GM12878 (cell line): Measurements from ENCODE around the gene NAXE. TPM values are rescaled to one million over a fixed set of nuclear protein-coding genes. Genes with fewer than 3 reads are reported as not detected.

Experiments
- ATAC-seq: fragments of 200-7000 bp; cut with Tn5 transposase; 3 replicates; pipeline ENCODE4 v1.9.1; 2020; ENCODE audit warnings: mild to moderate bottlenecking, moderate library complexity
- BruUV-seq: library from RNA; stranded (reverse); fragments of 400-500 nt; replicated peaks from 2 replicates; lab custom pipeline; 2021; lab: Mats Ljungman, UMichigan
- CTCF ChIA-PET: fragments of 300-600 bp; sonication (Branson Sonifier 250); formaldehyde crosslinking; extraction: SDS; loops from one replicate; lab custom pipeline; 2021; ENCODE audit warnings: inconsistent platforms; lab: Yijun Ruan, JAX
- POLR2A ChIA-PET: fragments of 350-600 bp; formaldehyde crosslinking; extraction: SDS; loops from one replicate; lab custom pipeline; 2021; ENCODE audit warnings: inconsistent platforms; lab: Charles Lee
- RAD21 ChIA-PET: fragments of 300-600 bp; sonication (Branson Sonifier 250); formaldehyde crosslinking; loops from one replicate; lab custom pipeline; 2023; ENCODE audit warnings: antibody characterized with exemption; ENCODE audit not compliant: unreplicated experiment; lab: Charles Lee
- SMC1A ChIA-PET: fragments of 300-600 bp; sonication (Branson Sonifier 250); formaldehyde crosslinking; loops from one replicate; lab custom pipeline; 2023; ENCODE audit not compliant: unreplicated experiment, uncharacterized antibody; lab: Charles Lee
- DNase-seq: peaks from one replicate; pipeline ENCODE4 v3.0.0-alpha.2; 2011; ENCODE audit warnings: low read depth, low spot score
- FAIRE-seq: peaks from 3 replicates; lab custom pipeline; 2011; peaks lifted over from hg19 to GRCh38; lab: Jason Lieb, UNC
- H2AFZ ChIP-seq: 2 replicates; pipeline ENCODE4 v1.6.0; 2011; ENCODE audit warnings: low read depth, low read length, control low read depth; ENCODE audit not compliant: control insufficient read depth
- H3K27ac ChIP-seq: 2 replicates; pipeline ENCODE4 v1.5.1; 2011; ENCODE audit warnings: control low read depth; ENCODE audit not compliant: control insufficient read depth, insufficient read depth
- H3K27me3 ChIP-seq, 2 experiments: replicated peaks in 1 of 2; 2 replicates each; pipeline versions ENCODE4 v1.6.0 to v1.6.1; 2011; ENCODE audit warnings: low read length in 1 of 2; ENCODE audit not compliant: control insufficient read depth in 2 of 2, insufficient read depth in 2 of 2
- H3K36me3 ChIP-seq, 2 experiments: 2 replicates each; pipeline ENCODE4 v1.5.1; 2011; ENCODE audit warnings: low read length in 1 of 2; ENCODE audit not compliant: control insufficient read depth in 2 of 2, insufficient read depth in 2 of 2
- H3K4me1 ChIP-seq: 2 replicates; pipeline ENCODE4 v1.6.1; 2011; ENCODE audit warnings: mild to moderate bottlenecking, low read length, moderate library complexity, mixed read lengths; ENCODE audit not compliant: control insufficient read depth, insufficient read depth
- H3K4me2 ChIP-seq: 2 replicates; pipeline ENCODE4 v1.6.0; 2011; ENCODE audit warnings: control low read depth; ENCODE audit not compliant: control insufficient read depth, insufficient read depth
- H3K4me3 ChIP-seq: fragments of 200-600 bp; sonication (generic); 2 replicates; pipeline ENCODE4 v1.5.1; 2016
- H3K79me2 ChIP-seq: 2 replicates; pipeline ENCODE4 v1.6.0; 2011; ENCODE audit warnings: low read length; ENCODE audit not compliant: control insufficient read depth, insufficient read depth
- H3K9ac ChIP-seq: 2 replicates; pipeline ENCODE4 v1.8.0; 2011; ENCODE audit warnings: low read length, control low read depth, mixed read lengths; ENCODE audit not compliant: control insufficient read depth, insufficient read depth
- H3K9me3 ChIP-seq: replicated peaks from 3 replicates; pipeline ENCODE4 v1.5.1; 2011; ENCODE audit warnings: mild to moderate bottlenecking, low read length; ENCODE audit not compliant: control insufficient read depth, insufficient read depth
- H4K20me1 ChIP-seq: 2 replicates; pipeline ENCODE4 v1.6.0; 2011; ENCODE audit not compliant: control insufficient read depth, insufficient read depth
- CREB1 ChIP-seq: IDR thresholded peaks from 2 replicates; pipeline ENCODE4 v1.6.1; 2012; ENCODE audit warnings: low read depth, mild to moderate bottlenecking, inconsistent platforms
- CREM ChIP-seq: IDR thresholded peaks from 2 replicates; pipeline ENCODE4 v1.6.1; 2014; ENCODE audit warnings: antibody characterized with exemption, low read depth
- EP300 ChIP-seq, 2 experiments: fragments of 150-350 bp in 1 of 2; IDR thresholded peaks; 2 replicates each; pipeline ENCODE4 v1.6.1; 2011 to 2012; ENCODE audit warnings: low read depth in 2 of 2, low read length in 2 of 2, borderline replicate concordance in 1 of 2, improper control_type of control experiment in 1 of 2, inconsistent platforms in 1 of 2; ENCODE audit not compliant: control insufficient read depth in 1 of 2
- MTA2 ChIP-seq: fragments of 450-650 bp; IDR thresholded peaks from 2 replicates; pipeline ENCODE4 v1.6.1; 2016; ENCODE audit warnings: low read depth, mild to moderate bottlenecking, moderate library complexity
- NRF1 ChIP-seq: conservative IDR thresholded peaks from 2 replicates; pipeline ENCODE4 v1.6.1; 2011; ENCODE audit warnings: mild to moderate bottlenecking, low read depth, low read length, improper control_type of control experiment
- POLR2AphosphoS5 ChIP-seq: IDR thresholded peaks from 2 replicates; pipeline ENCODE4 v1.6.1; 2011; ENCODE audit warnings: mild to moderate bottlenecking, low read length, inconsistent platforms
- RUNX3 ChIP-seq: IDR thresholded peaks from 2 replicates; pipeline ENCODE4 v1.6.1; 2012; ENCODE audit warnings: low read length, inconsistent platforms
- SIN3A ChIP-seq: IDR thresholded peaks from 2 replicates; pipeline ENCODE4 v1.6.1; 2012; ENCODE audit warnings: low read depth, low read length, improper control_type of control experiment
- STAT3 ChIP-seq: IDR thresholded peaks from 2 replicates; pipeline ENCODE4 v1.6.1; 2011; ENCODE audit warnings: low read depth, low read length, improper control_type of control experiment
- SUZ12 ChIP-seq: fragments of 200-600 bp; sonication (generic); IDR thresholded peaks from one replicate; pipeline ENCODE4 v1.6.1; 2018; ENCODE audit warnings: antibody characterized with exemption, mild to moderate bottlenecking; ENCODE audit not compliant: unreplicated experiment
- TCF7 ChIP-seq: IDR thresholded peaks from 2 replicates; pipeline ENCODE4 v1.6.1; 2014; ENCODE audit warnings: antibody characterized with exemption, borderline replicate concordance
- WGBS: methylation state at CpG from one replicate; pipeline ENCODE4 v1.1.6; 2016; ENCODE audit warnings: low lambda C conversion rate; ENCODE audit not compliant: insufficient replicate concordance, insufficient coverage; ENCODE audit errors: missing lambda C conversion rate; 5-methylcytosine and 5-hydroxymethylcytosine counted together
- in situ Hi-C: fragments of 300-500 bp; cut with MboI; formaldehyde crosslinking; loops from 9 replicates; pipeline ENCODE4 v1.14.3; 2018; ENCODE audit warnings: mixed read lengths
- intact Hi-C: fragments of 100-400 bp; cut with micrococcal nuclease; formaldehyde crosslinking; loops from one replicate; pipeline ENCODE4 v1.14.2; 2022; ENCODE audit not compliant: unreplicated experiment
- polyA plus RNA-seq, 11 experiments: library from polyadenylated mRNA; depleted of rRNA in 4 of 11; unstranded in 6 of 11; stranded (reverse) in 5 of 11; fragments of >200 nt; fragmentation: Nextera tagmentation in 4 of 11; fragmentation: Illumina TruSeq in 1 of 11; extraction: Ambion mirVana in 4 of 11; extraction: Trizol in 1 of 11; gene quantifications; 1 replicate in 1 of 11; 2 replicates in 10 of 11; pipeline versions ENCODE4 v1.2.1 to v1.2.3, GENCODE V29; 2011 to 2016; ENCODE audit warnings: inconsistent platforms in 2 of 11, missing spikeins in 2 of 11, low read depth in 1 of 11
- total RNA-seq, 4 experiments: library from RNA; depleted of rRNA in 3 of 4; stranded (reverse); fragments of >200 nt in 3 of 4; fragmentation: Illumina TruSeq in 1 of 4; extraction: Trizol in 1 of 4; gene quantifications; 2 replicates each; pipeline versions ENCODE4 v1.2.1 to v1.2.3, GENCODE V29; 2013 to 2021
- TF ChIP-seq, protein P1 (sequence below): IDR thresholded peaks from 2 replicates; pipeline ENCODE4 v1.6.1; 2011; ENCODE audit warnings: mild to moderate bottlenecking, low read depth, low read length, moderate library complexity; ENCODE audit not compliant: insufficient replicate concordance
- TF ChIP-seq, protein P2 (sequence below): fragments of 450-650 bp; formaldehyde crosslinking; IDR thresholded peaks from 2 replicates; pipeline ENCODE4 v1.4.0; 2022; ENCODE audit warnings: mild to moderate bottlenecking, moderate library complexity
- TF ChIP-seq, protein P3 (sequence below): fragments of 150-350 bp; IDR thresholded peaks from 2 replicates; pipeline ENCODE4 v1.6.1; 2016; ENCODE audit warnings: low read depth, low read length

Gene NAXE
- total and polyA plus RNA-seq, 10 of the 15 experiments (the other 5 are each of a cell fraction or from before 2014, with no cell fraction given) = 17.8 to 93.3 (median 68.8) TPM

DNA sequence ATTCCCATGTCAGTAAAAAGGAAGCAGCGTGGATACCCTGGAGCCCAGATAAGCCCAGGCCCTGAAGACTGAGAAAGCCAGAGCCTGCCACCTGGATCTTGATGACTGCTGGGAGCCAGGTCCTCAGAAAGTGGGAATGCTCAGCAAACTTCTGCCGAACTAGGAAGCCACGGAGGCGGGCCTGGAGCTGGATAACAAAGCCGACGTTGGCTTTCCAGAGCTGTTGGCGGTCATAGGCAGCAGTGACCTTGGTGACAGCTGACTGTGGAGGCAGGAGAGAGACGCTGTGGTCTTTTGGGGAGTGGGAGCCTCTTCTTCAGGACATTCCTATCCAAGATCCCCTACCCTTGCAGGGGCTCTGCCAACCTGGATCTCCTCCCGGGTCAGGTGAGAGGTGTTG, 43.6 kb upstream of the NAXE start:
- Histone ChIP-seq H4K20me1 (no peaks in the 10 kb centered on the region), H3K4me3 (no peak overlapping the region), H3K27me3 (no peaks in the 10 kb centered on the region), H3K27ac (no peak overlapping the region), H3K36me3 (peaks cover 0 to 2% of the 10 kb centered on the region in 2 experiments; a peak in 3 of 4 replicates), H3K9ac (no peak overlapping the region), H2AFZ (no peak overlapping the region), H3K79me2 (no peaks in the 10 kb centered on the region), H3K4me2 (no peak overlapping the region), H3K9me3 (no peaks in the 10 kb centered on the region), H3K4me1 (no peaks in the 10 kb centered on the region)
- 70% methylated on average over 8 of the region's 9 CpGs for WGBS
- POLR2A ChIA-PET = interaction anchor here (0.9 kb wide), 1 partner anchor 208 kb away, joined by 5 read pairs; no protein-coding TSS in a partner anchor
- ATAC-seq (no peak), FAIRE-seq (no peak), DNase-seq (no peak)
- RAD21 ChIA-PET = no interaction called here
- in situ Hi-C loops (no loop called here), intact Hi-C loops (no loop called here)
- SMC1A ChIA-PET = no interaction called here
- CTCF ChIA-PET = interaction anchor here (1.1 to 1.6 kb wide), 3 partner anchors 67 to 161 kb away, joined by 3 read pairs; no protein-coding TSS in a partner anchor
- no TSS peak for BruUV-seq
- TF ChIP-seq MTA2 (no peak), SIN3A (no peak), SUZ12 (no peak), POLR2AphosphoS5 (no peak), RUNX3 (no peak), STAT3 (no peak), TCF7 (no peak), CREB1 (no peak), EP300 (IDR thresholded peaks at IDR 0.05; ENCODE audit: borderline replicate concordance in 1 of 2, control insufficient read depth in 1 of 2, low read depth in 2 of 2, low read length in 2 of 2) (no peak), CREM (no peak), NRF1 (no peak)
- TF ChIP-seq, protein P1, sequence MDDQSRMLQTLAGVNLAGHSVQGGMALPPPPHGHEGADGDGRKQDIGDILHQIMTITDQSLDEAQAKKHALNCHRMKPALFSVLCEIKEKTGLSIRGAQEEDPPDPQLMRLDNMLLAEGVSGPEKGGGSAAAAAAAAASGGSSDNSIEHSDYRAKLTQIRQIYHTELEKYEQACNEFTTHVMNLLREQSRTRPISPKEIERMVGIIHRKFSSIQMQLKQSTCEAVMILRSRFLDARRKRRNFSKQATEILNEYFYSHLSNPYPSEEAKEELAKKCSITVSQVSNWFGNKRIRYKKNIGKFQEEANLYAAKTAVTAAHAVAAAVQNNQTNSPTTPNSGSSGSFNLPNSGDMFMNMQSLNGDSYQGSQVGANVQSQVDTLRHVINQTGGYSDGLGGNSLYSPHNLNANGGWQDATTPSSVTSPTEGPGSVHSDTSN = no peak
- TF ChIP-seq, protein P2, sequence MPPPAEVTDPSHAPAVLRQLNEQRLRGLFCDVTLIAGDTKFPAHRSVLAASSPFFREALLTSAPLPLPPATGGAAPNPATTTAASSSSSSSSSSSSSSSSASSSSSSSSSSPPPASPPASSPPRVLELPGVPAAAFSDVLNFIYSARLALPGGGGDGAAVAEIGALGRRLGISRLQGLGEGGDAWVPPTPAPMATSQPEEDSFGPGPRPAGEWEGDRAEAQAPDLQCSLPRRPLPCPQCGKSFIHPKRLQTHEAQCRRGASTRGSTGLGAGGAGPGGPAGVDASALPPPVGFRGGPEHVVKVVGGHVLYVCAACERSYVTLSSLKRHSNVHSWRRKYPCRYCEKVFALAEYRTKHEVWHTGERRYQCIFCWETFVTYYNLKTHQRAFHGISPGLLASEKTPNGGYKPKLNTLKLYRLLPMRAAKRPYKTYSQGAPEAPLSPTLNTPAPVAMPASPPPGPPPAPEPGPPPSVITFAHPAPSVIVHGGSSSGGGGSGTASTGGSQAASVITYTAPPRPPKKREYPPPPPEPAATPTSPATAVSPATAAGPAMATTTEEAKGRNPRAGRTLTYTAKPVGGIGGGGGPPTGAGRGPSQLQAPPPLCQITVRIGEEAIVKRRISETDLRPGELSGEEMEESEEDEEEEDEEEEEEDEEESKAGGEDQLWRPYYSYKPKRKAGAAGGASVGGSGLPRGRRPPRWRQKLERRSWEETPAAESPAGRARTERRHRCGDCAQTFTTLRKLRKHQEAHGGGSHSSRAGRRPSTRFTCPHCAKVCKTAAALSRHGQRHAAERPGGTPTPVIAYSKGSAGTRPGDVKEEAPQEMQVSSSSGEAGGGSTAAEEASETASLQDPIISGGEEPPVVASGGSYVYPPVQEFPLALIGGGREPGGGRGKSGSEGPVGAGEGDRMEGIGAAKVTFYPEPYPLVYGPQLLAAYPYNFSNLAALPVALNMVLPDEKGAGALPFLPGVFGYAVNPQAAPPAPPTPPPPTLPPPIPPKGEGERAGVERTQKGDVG (CRISPR knock-in tag) = no peak
- TF ChIP-seq, protein P3, sequence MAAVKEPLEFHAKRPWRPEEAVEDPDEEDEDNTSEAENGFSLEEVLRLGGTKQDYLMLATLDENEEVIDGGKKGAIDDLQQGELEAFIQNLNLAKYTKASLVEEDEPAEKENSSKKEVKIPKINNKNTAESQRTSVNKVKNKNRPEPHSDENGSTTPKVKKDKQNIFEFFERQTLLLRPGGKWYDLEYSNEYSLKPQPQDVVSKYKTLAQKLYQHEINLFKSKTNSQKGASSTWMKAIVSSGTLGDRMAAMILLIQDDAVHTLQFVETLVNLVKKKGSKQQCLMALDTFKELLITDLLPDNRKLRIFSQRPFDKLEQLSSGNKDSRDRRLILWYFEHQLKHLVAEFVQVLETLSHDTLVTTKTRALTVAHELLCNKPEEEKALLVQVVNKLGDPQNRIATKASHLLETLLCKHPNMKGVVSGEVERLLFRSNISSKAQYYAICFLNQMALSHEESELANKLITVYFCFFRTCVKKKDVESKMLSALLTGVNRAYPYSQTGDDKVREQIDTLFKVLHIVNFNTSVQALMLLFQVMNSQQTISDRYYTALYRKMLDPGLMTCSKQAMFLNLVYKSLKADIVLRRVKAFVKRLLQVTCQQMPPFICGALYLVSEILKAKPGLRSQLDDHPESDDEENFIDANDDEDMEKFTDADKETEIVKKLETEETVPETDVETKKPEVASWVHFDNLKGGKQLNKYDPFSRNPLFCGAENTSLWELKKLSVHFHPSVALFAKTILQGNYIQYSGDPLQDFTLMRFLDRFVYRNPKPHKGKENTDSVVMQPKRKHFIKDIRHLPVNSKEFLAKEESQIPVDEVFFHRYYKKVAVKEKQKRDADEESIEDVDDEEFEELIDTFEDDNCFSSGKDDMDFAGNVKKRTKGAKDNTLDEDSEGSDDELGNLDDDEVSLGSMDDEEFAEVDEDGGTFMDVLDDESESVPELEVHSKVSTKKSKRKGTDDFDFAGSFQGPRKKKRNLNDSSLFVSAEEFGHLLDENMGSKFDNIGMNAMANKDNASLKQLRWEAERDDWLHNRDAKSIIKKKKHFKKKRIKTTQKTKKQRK = no peak
